H1 (cell line): ENCODE data around the gene RELCH. TPM values are rescaled to one million over a fixed set of nuclear protein-coding genes. Genes with fewer than 3 reads are reported as not detected.

ENCODE experiments used
- CTCF ChIA-PET: fragments of 300-600 bp; sonication (Branson Sonifier 250); formaldehyde crosslinking; loops from one replicate; lab custom pipeline; 2021; ENCODE audit not compliant: partially characterized antibody; lab: Charles Lee
- POLR2A ChIA-PET: fragments of 300-600 bp; sonication (Branson Sonifier 250); formaldehyde crosslinking; loops from one replicate; lab custom pipeline; 2021; ENCODE audit warnings: inconsistent platforms; ENCODE audit not compliant: partially characterized antibody; lab: Charles Lee
- DNase-seq, 2 experiments: peaks; one replicate each; pipeline versions ENCODE4 v3.0.0 to v3.0.0-alpha.2; 2010 to 2022; ENCODE audit warnings: low spot score in 2 of 2, low read depth in 1 of 2, mixed read lengths in 1 of 2
- FAIRE-seq: peaks from 2 replicates; lab custom pipeline; 2011; peaks lifted over from hg19 to GRCh38; lab: Jason Lieb, UNC
- H2AFZ ChIP-seq: 2 replicates; pipeline ENCODE4 v1.8.1; 2012; ENCODE audit warnings: low read length, inconsistent platforms
- H2AK5ac ChIP-seq: 2 replicates; pipeline ENCODE4 v1.6.1; 2013; ENCODE audit warnings: low read depth, low read length
- H2BK120ac ChIP-seq: replicated peaks from 2 replicates; pipeline ENCODE3; 2013; ENCODE audit warnings: low read depth, low read length, inconsistent platforms
- H2BK12ac ChIP-seq: 2 replicates; pipeline ENCODE4 v1.6.1; 2013; ENCODE audit warnings: low read depth, low read length
- H2BK15ac ChIP-seq: 2 replicates; pipeline ENCODE4 v1.6.1; 2013; ENCODE audit warnings: low read length
- H2BK20ac ChIP-seq: 2 replicates; pipeline ENCODE4 v1.6.1; 2013; ENCODE audit warnings: low read length
- H2BK5ac ChIP-seq: 2 replicates; pipeline ENCODE4 v1.6.1; 2013; ENCODE audit warnings: low read depth, low read length
- H3K14ac ChIP-seq: 2 replicates; pipeline ENCODE4 v1.6.1; 2013; ENCODE audit warnings: inconsistent platforms; ENCODE audit not compliant: insufficient read length
- H3K18ac ChIP-seq: 2 replicates; pipeline ENCODE4 v1.6.1; 2013; ENCODE audit warnings: low read length; ENCODE audit errors: extremely low read depth
- H3K23ac ChIP-seq: 2 replicates; pipeline ENCODE4 v1.6.1; 2013; ENCODE audit warnings: inconsistent platforms; ENCODE audit not compliant: insufficient read length
- H3K23me2 ChIP-seq: 2 replicates; pipeline ENCODE4 v1.6.1; 2013; ENCODE audit warnings: low read depth, low read length
- H3K27ac ChIP-seq: 2 replicates; pipeline ENCODE4 v1.6.1; 2011; ENCODE audit warnings: low read depth, low read length, inconsistent platforms
- H3K27me3 ChIP-seq, 4 experiments: replicated peaks in 1 of 4; 1 replicate in 1 of 4; 2 replicates in 3 of 4; pipeline versions ENCODE4 v1.6.1 to v1.8.1; 2011 to 2013; ENCODE audit warnings: low read length in 3 of 4, mild to moderate bottlenecking in 3 of 4, inconsistent platforms in 2 of 4, mixed read lengths in 2 of 4, moderate library complexity in 1 of 4; ENCODE audit not compliant: control insufficient read depth in 3 of 4, insufficient read depth in 3 of 4; ENCODE audit errors: extremely low read depth in 1 of 4
- H3K36me3 ChIP-seq, 4 experiments: 2 replicates each; pipeline versions ENCODE4 v1.6.1 to v1.8.1; 2011 to 2013; ENCODE audit warnings: mild to moderate bottlenecking in 4 of 4, low read length in 3 of 4, moderate library complexity in 2 of 4, control low read depth in 1 of 4, inconsistent platforms in 1 of 4; ENCODE audit not compliant: insufficient read depth in 4 of 4, control insufficient read depth in 2 of 4
- H3K4ac ChIP-seq: replicated peaks from 2 replicates; pipeline ENCODE3; 2013; ENCODE audit warnings: low read length, low read depth, mixed read lengths, inconsistent platforms; ENCODE audit not compliant: insufficient read length
- H3K4me1 ChIP-seq, 4 experiments: replicated peaks in 1 of 4; 1 replicate in 1 of 4; 2 replicates in 3 of 4; pipeline versions ENCODE4 v1.6.1 to v1.8.1; 2011 to 2013; ENCODE audit warnings: low read length in 3 of 4, inconsistent platforms in 2 of 4, mixed read lengths in 1 of 4; ENCODE audit not compliant: insufficient read depth in 4 of 4, control insufficient read depth in 3 of 4
- H3K4me2 ChIP-seq, 2 experiments: 2 replicates each; pipeline versions ENCODE4 v1.6.1 to v1.8.1; 2011 to 2013; ENCODE audit warnings: low read depth in 2 of 2, low read length in 2 of 2, control low read depth in 1 of 2, inconsistent platforms in 1 of 2, mild to moderate bottlenecking in 1 of 2; ENCODE audit not compliant: insufficient read depth in 1 of 2
- H3K4me3 ChIP-seq, 4 experiments: fragments of 200-600, 300-600 bp in 1 of 4; sonication (generic), shearing (Covaris generic), sonication (Bioruptor Twin) in 1 of 4; 2 replicates each; pipeline versions ENCODE4 v1.5.1 to v1.8.1; 2011 to 2016; ENCODE audit warnings: low read length in 4 of 4, low read depth in 3 of 4, control low read depth in 2 of 4, inconsistent platforms in 2 of 4, mild to moderate bottlenecking in 2 of 4, mixed read lengths in 1 of 4, moderate library complexity in 1 of 4; ENCODE audit not compliant: insufficient read depth in 2 of 4; ENCODE audit errors: extremely low read depth in 1 of 4
- H3K56ac ChIP-seq: replicated peaks from 2 replicates; pipeline ENCODE3; 2013; ENCODE audit warnings: low read depth, mild to moderate bottlenecking, mixed read lengths, low read length, inconsistent platforms; ENCODE audit not compliant: insufficient read length
- H3K79me1 ChIP-seq: 2 replicates; pipeline ENCODE4 v1.6.1; 2013; ENCODE audit warnings: low read depth, low read length, control low read depth
- H3K79me2 ChIP-seq, 2 experiments: 2 replicates each; pipeline versions ENCODE4 v1.6.1 to v1.8.1; 2012 to 2013; ENCODE audit warnings: low read length in 2 of 2, mild to moderate bottlenecking in 2 of 2, inconsistent platforms in 1 of 2; ENCODE audit not compliant: insufficient read depth in 2 of 2, control insufficient read depth in 1 of 2
- H3K9ac ChIP-seq, 4 experiments: replicated peaks in 1 of 4; 1 replicate in 1 of 4; 2 replicates in 3 of 4; pipeline versions ENCODE4 v1.6.1 to v1.8.1; 2011 to 2013; ENCODE audit warnings: low read depth in 3 of 4, low read length in 3 of 4, control low read depth in 2 of 4, mild to moderate bottlenecking in 2 of 4, moderate library complexity in 2 of 4, inconsistent platforms in 1 of 4; ENCODE audit errors: extremely low read depth in 1 of 4
- H3K9me3 ChIP-seq, 2 experiments: 2 replicates each; pipeline versions ENCODE4 v1.6.1 to v1.8.1; 2012 to 2013; ENCODE audit warnings: mild to moderate bottlenecking in 2 of 2, moderate library complexity in 2 of 2, control low read depth in 1 of 2, inconsistent platforms in 1 of 2, low read depth in 1 of 2, low read length in 1 of 2, mixed read lengths in 1 of 2; ENCODE audit not compliant: insufficient read depth in 2 of 2
- H4K20me1 ChIP-seq, 2 experiments: replicated peaks in 1 of 2; 2 replicates each; pipeline versions ENCODE3 to v1.8.1; 2011 to 2013; ENCODE audit warnings: inconsistent platforms in 2 of 2, low read length in 2 of 2, mild to moderate bottlenecking in 1 of 2; ENCODE audit not compliant: insufficient read depth in 2 of 2, control insufficient read depth in 1 of 2
- H4K5ac ChIP-seq: 2 replicates; pipeline ENCODE4 v1.6.1; 2013; ENCODE audit warnings: low read length, low read depth, mixed read lengths, inconsistent platforms; ENCODE audit not compliant: insufficient read length
- H4K8ac ChIP-seq: 2 replicates; pipeline ENCODE4 v1.8.0; 2013; ENCODE audit warnings: mild to moderate bottlenecking, moderate library complexity, low read length, inconsistent platforms; ENCODE audit not compliant: insufficient read depth; ENCODE audit errors: extremely low read depth
- H4K91ac ChIP-seq: replicated peaks from 2 replicates; pipeline ENCODE3; 2013; ENCODE audit warnings: low read length, mixed read lengths, inconsistent platforms; ENCODE audit not compliant: insufficient read length
- KDM1A ChIP-seq: fragments of 200-600, 300-600 bp; sonication (generic); IDR thresholded peaks from 2 replicates; pipeline ENCODE4 v1.7.1; 2016; ENCODE audit warnings: mild to moderate bottlenecking, low read length, borderline replicate concordance
- TAF1 ChIP-seq: IDR thresholded peaks from 2 replicates; pipeline ENCODE4 v1.6.1; 2011; ENCODE audit warnings: mild to moderate bottlenecking, low read depth, low read length
- WGBS, 2 experiments: shearing (Covaris generic) in 1 of 2; methylation state at CpG; one replicate each; pipeline versions ENCODE4 v1.1.6 to v1.1.7; 2013 to 2015; ENCODE audit warnings: low lambda C conversion rate in 2 of 2, mixed read lengths in 2 of 2, inconsistent platforms in 1 of 2, low coverage in 1 of 2, missing lambda C conversion rate in 1 of 2; ENCODE audit not compliant: insufficient replicate concordance in 2 of 2, insufficient coverage in 1 of 2, insufficient read length in 1 of 2; ENCODE audit errors: extremely low coverage in 1 of 2, missing lambda C conversion rate in 1 of 2; 5-methylcytosine and 5-hydroxymethylcytosine counted together
- polyA plus RNA-seq, 7 experiments: library from polyadenylated mRNA; depleted of rRNA in 3 of 7; stranded (reverse) in 5 of 7; unstranded in 2 of 7; fragments of >200 nt in 5 of 7; fragments of 200-250 nt in 2 of 7; gene quantifications; 1 replicate in 5 of 7; 2 replicates in 1 of 7; 4 replicates in 1 of 7; pipeline versions ENCODE4 v1.2.1 to v1.2.3, GENCODE V29; 2011 to 2013; ENCODE audit warnings: missing spikeins in 2 of 7, mixed read lengths in 2 of 7
- total RNA-seq: library from RNA; stranded (reverse); fragmentation: NEBNext Ultra II Directional; extraction: Animal tissue kit (Norgen Biotek cat#: 25700); gene quantifications from 2 replicates; pipeline ENCODE4 v1.2.1, GENCODE V29; 2021

The RELCH gene
- total and polyA plus RNA-seq, 2 of the 8 experiments (the other 6 are each of a cell fraction or from before 2014, with no cell fraction given) = 7.3 to 26.9 TPM

DNA sequence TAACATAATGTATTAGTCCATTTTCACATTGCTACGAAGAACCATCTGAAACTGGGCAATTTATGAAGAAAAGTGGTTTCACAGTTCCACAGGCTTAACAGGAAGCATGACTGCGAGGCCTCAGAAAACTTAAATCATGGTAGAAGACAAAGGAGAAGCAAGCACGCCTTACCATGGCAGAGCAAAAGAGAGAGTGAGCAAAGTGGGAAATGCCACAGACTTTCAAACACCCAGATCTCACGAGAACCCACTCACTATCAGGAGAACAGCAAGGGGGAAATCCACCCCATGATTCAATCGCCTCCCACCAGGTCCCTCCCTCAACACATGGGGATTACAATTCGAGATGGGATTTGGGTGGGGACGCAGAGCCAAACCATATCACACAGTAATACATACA, 22.7 kb upstream of the RELCH start:
- no peak overlapping the region for H3K14ac ChIP-seq
- no peaks in the 10 kb centered on the region for H3K79me2 ChIP-seq
- WGBS, 2 experiments = 90% methylated on average over 7 of the region's 7 CpGs; no CpG with 5 or more reads in 1 of the 2 experiments
- H3K18ac ChIP-seq = no peak overlapping the region
- H2BK120ac ChIP-seq = no peak overlapping the region
- TF ChIP-seq TAF1 (no peak), KDM1A (no peak)
- H4K20me1 ChIP-seq = no peaks in the 10 kb centered on the region
- no peak overlapping the region for H2BK15ac ChIP-seq
- no peak overlapping the region for H2AK5ac ChIP-seq
- no peak overlapping the region for H2AFZ ChIP-seq
- POLR2A ChIA-PET = interaction anchor here (1.2 kb wide), 1 partner anchor 23 kb away, joined by 3 read pairs; the partner anchor contains the start of genes PIGN and RELCH
- H3K4me1 ChIP-seq = no peaks in the 10 kb centered on the region
- no peak overlapping the region for H2BK12ac ChIP-seq
- no peaks in the 10 kb centered on the region for H3K27me3 ChIP-seq
- H3K79me1 ChIP-seq = no peaks in the 10 kb centered on the region
- H3K4me2 ChIP-seq = no peak overlapping the region
- CTCF ChIA-PET = no interaction called here
- H4K91ac ChIP-seq = no peak overlapping the region
- H2BK5ac ChIP-seq = no peak overlapping the region
- no peak overlapping the region for H3K9ac ChIP-seq
- H4K5ac ChIP-seq = no peak overlapping the region
- peak; percentile 48 for FAIRE-seq
- no peak overlapping the region for H4K8ac ChIP-seq
- no peak overlapping the region for H3K56ac ChIP-seq
- no peaks in the 10 kb centered on the region for H3K23me2 ChIP-seq
- H3K36me3 ChIP-seq = peaks cover 0 to 4% (median 0%) of the 10 kb centered on the region in 4 experiments; a peak in 2 of 8 replicates
- no peak overlapping the region for H3K23ac ChIP-seq
- H3K4me3 ChIP-seq = no peak overlapping the region
- no peak overlapping the region for H3K4ac ChIP-seq
- no peak for DNase-seq
- H3K9me3 ChIP-seq = peaks cover 0 to 2% of the 10 kb centered on the region in 2 experiments; a peak in 1 of 4 replicates
- no peak overlapping the region for H3K27ac ChIP-seq
- H2BK20ac ChIP-seq = no peak overlapping the region
